Measurements from ENCODE around the gene CD81.

DNA sequence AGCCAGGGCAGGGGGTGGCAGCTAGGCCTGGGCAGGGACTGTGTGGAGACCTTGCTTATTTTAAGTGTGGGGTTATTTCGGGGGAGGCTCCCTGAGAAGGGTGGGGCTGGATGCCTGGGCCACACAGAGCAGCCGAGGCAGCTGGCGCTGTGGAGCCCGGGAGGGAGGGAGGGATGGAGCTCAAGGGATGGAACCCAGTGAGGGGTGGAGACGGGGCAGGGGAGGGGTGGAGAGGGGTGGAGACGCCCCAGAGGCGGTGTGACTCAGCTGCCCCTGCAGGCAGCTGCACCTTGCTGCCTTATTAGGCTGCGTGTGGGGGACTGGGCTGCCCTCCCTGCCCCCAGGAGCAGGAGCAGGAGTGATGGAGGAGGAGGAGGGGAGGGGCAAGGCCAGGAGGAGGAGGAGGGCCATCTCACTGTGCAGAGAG, 13.6 kb downstream of the CD81 start:
- TF ChIP-seq, protein P1, sequence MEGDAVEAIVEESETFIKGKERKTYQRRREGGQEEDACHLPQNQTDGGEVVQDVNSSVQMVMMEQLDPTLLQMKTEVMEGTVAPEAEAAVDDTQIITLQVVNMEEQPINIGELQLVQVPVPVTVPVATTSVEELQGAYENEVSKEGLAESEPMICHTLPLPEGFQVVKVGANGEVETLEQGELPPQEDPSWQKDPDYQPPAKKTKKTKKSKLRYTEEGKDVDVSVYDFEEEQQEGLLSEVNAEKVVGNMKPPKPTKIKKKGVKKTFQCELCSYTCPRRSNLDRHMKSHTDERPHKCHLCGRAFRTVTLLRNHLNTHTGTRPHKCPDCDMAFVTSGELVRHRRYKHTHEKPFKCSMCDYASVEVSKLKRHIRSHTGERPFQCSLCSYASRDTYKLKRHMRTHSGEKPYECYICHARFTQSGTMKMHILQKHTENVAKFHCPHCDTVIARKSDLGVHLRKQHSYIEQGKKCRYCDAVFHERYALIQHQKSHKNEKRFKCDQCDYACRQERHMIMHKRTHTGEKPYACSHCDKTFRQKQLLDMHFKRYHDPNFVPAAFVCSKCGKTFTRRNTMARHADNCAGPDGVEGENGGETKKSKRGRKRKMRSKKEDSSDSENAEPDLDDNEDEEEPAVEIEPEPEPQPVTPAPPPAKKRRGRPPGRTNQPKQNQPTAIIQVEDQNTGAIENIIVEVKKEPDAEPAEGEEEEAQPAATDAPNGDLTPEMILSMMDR (IDR thresholded peaks at IDR 0.05): no peak
- no peak for TF ChIP-seq POLR2AphosphoS5 (IDR thresholded peaks at IDR 0.05)
